Endodermal cell (in vitro differentiated cells): ENCODE results near the gene CTNNA2. TPM values are rescaled to one million over a fixed set of nuclear protein-coding genes. Genes with fewer than 3 reads are reported as not detected.

Source experiments
- DNase-seq: peaks from one replicate; pipeline ENCODE4 v3.0.0-alpha.2; 2017
- H3K27ac ChIP-seq: 2 replicates; pipeline ENCODE4 v1.5.1; 2013; ENCODE audit warnings: mild to moderate bottlenecking, low read depth, low read length, moderate library complexity
- H3K27me3 ChIP-seq: 2 replicates; pipeline ENCODE4 v1.6.1; 2013; ENCODE audit warnings: mild to moderate bottlenecking, low read length, moderate library complexity; ENCODE audit not compliant: insufficient read depth, control insufficient read depth, poor library complexity, severe bottlenecking
- H3K36me3 ChIP-seq: 2 replicates; pipeline ENCODE4 v1.7.0; 2013; ENCODE audit warnings: mild to moderate bottlenecking, low read length, moderate library complexity; ENCODE audit not compliant: control insufficient read depth, insufficient read depth
- H3K4me1 ChIP-seq: one replicate; pipeline ENCODE4 v1.7.0; 2013; ENCODE audit warnings: low read length; ENCODE audit not compliant: control insufficient read depth, insufficient read depth
- H3K4me3 ChIP-seq: 2 replicates; pipeline ENCODE4 v1.5.1; 2013; ENCODE audit warnings: mild to moderate bottlenecking, low read length, moderate library complexity
- H3K9ac ChIP-seq: 2 replicates; pipeline ENCODE4 v1.6.1; 2013; ENCODE audit warnings: mild to moderate bottlenecking, low read length, moderate library complexity; ENCODE audit not compliant: poor library complexity, severe bottlenecking; ENCODE audit errors: extremely low read depth
- H3K9me3 ChIP-seq: 2 replicates; pipeline ENCODE4 v1.6.1; 2013; ENCODE audit warnings: mild to moderate bottlenecking, low read length, moderate library complexity; ENCODE audit not compliant: control insufficient read depth
- H3K27ac Mint-ChIP-seq: 2 replicates; pipeline ENCODE4 v1.8.0; 2020; ENCODE audit warnings: mixed read lengths
- H3K27me3 Mint-ChIP-seq: 2 replicates; pipeline ENCODE4 v1.8.0; 2021; ENCODE audit warnings: mild to moderate bottlenecking, mixed read lengths; ENCODE audit not compliant: insufficient read depth
- H3K36me3 Mint-ChIP-seq: 2 replicates; pipeline ENCODE4 v1.8.0; 2020; ENCODE audit warnings: low read depth, mixed read lengths
- H3K4me1 Mint-ChIP-seq: 2 replicates; pipeline ENCODE4 v1.8.0; 2020; ENCODE audit warnings: mixed read lengths
- H3K4me3 Mint-ChIP-seq: 2 replicates; pipeline ENCODE4 v1.8.0; 2020; ENCODE audit warnings: mild to moderate bottlenecking, moderate library complexity, mixed read lengths
- H3K9me3 Mint-ChIP-seq: 2 replicates; pipeline ENCODE4 v1.8.0; 2020; ENCODE audit warnings: mild to moderate bottlenecking, mixed read lengths
- WGBS, 2 experiments: methylation state at CpG; one replicate each; pipeline versions ENCODE4 v1.1.5 to v1.1.7; 2013; ENCODE audit warnings: missing lambda C conversion rate in 2 of 2, mixed read lengths in 1 of 2; ENCODE audit not compliant: insufficient coverage in 1 of 2, insufficient read length in 1 of 2; 5-methylcytosine and 5-hydroxymethylcytosine counted together
- total RNA-seq, 2 donors: library from RNA; stranded (reverse); fragmentation: NEBNext Ultra II Directional in 1 of 2; extraction: Animal tissue kit (Norgen Biotek cat#: 25700) in 1 of 2; gene quantifications; 2 replicates in 1 of 2; 3 replicates in 1 of 2; pipeline ENCODE4 v1.2.1, GENCODE V29; 2021
- TF ChIP-seq, protein P1 (sequence below): fragments of 200-600 bp; sonication (generic); conservative IDR thresholded peaks from 2 replicates; pipeline ENCODE4 v1.5.0; 2021; ENCODE audit warnings: antibody characterized with exemption, mild to moderate bottlenecking

CTNNA2 gene
- total RNA-seq, 2 donors from 2014 or later = 7.7 to 9.8 TPM

DNA sequence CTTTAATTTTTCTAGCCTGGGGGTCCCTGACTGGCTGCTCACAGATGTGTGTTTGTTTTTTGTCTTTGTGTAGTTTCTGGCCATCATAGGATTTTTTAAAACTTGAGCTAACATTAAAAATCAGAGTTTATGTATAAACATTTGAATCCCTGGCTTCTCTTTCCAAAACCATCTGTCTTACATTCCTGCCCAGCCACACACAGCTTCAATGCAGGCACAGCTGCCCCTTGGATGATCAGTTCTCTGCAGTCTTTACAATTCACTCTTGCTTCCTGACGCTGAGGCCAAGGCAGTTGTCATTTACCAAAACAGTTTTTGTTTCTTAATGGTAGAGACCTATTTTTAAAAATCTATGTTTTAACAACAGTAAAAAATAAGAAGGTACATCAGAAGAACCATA, 960.9 kb downstream of the CTNNA2 start:
- H3K9me3 Mint-ChIP-seq = peaks cover 27% of the 10 kb centered on the region
- no peaks in the 10 kb centered on the region for H3K27me3 Mint-ChIP-seq
- H3K27ac Mint-ChIP-seq = no peak overlapping the region
- no peaks in the 10 kb centered on the region for H3K36me3 ChIP-seq
- peaks cover 4% of the 10 kb centered on the region for H3K36me3 Mint-ChIP-seq
- H3K27me3 ChIP-seq = no peaks in the 10 kb centered on the region
- no peak overlapping the region for H3K9ac ChIP-seq
- H3K4me3 ChIP-seq = no peak overlapping the region
- peaks cover 17% of the 10 kb centered on the region for H3K9me3 ChIP-seq
- no peaks in the 10 kb centered on the region for H3K4me1 Mint-ChIP-seq
- TF ChIP-seq, protein P1, sequence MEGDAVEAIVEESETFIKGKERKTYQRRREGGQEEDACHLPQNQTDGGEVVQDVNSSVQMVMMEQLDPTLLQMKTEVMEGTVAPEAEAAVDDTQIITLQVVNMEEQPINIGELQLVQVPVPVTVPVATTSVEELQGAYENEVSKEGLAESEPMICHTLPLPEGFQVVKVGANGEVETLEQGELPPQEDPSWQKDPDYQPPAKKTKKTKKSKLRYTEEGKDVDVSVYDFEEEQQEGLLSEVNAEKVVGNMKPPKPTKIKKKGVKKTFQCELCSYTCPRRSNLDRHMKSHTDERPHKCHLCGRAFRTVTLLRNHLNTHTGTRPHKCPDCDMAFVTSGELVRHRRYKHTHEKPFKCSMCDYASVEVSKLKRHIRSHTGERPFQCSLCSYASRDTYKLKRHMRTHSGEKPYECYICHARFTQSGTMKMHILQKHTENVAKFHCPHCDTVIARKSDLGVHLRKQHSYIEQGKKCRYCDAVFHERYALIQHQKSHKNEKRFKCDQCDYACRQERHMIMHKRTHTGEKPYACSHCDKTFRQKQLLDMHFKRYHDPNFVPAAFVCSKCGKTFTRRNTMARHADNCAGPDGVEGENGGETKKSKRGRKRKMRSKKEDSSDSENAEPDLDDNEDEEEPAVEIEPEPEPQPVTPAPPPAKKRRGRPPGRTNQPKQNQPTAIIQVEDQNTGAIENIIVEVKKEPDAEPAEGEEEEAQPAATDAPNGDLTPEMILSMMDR = no peak
- H3K4me1 ChIP-seq = no peaks in the 10 kb centered on the region
- H3K4me3 Mint-ChIP-seq = no peak overlapping the region
- DNase-seq = no peak
- H3K27ac ChIP-seq = no peak overlapping the region
- 100% methylated on average over 1 of the region's 1 CpG; no CpG with 5 or more reads in 1 of the 2 experiments for WGBS, 2 experiments

DNA sequence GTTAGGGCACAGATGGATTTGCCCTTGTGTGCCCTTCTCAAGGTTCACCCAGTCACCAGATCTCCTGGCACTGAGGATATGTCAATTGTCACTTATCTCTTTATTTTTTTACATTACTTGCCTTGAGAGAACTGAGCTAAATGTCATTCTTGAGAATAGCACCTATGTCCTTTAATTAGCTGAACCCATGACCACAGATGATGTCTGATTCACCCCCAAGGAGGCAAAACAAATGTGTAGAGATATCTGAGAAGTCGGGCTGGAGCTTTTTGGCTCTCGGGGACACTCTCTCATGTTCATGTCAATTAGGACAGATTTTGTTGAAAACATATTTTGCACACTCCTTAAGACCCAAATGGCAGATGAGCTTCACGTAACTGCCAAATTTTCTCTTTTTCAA, 963.1 kb downstream of the CTNNA2 start:
- TF ChIP-seq, protein P1 = no peak
- Histone ChIP-seq H3K36me3 (no peaks in the 10 kb centered on the region), H3K9ac (no peak overlapping the region), H3K27me3 (no peaks in the 10 kb centered on the region), H3K27ac (no peak overlapping the region), H3K9me3 (peaks cover 7% of the 10 kb centered on the region), H3K4me3 (no peak overlapping the region), H3K4me1 (no peaks in the 10 kb centered on the region)
- Mint-ChIP-seq H3K36me3 (no peaks in the 10 kb centered on the region), H3K27ac (no peak overlapping the region), H3K4me3 (no peak overlapping the region), H3K9me3 (peaks cover 12% of the 10 kb centered on the region), H3K27me3 (no peaks in the 10 kb centered on the region), H3K4me1 (no peaks in the 10 kb centered on the region)
- WGBS, 2 experiments = 87 to 89% methylated on average over 3 of the region's 3 CpGs
- no peak for DNase-seq

DNA sequence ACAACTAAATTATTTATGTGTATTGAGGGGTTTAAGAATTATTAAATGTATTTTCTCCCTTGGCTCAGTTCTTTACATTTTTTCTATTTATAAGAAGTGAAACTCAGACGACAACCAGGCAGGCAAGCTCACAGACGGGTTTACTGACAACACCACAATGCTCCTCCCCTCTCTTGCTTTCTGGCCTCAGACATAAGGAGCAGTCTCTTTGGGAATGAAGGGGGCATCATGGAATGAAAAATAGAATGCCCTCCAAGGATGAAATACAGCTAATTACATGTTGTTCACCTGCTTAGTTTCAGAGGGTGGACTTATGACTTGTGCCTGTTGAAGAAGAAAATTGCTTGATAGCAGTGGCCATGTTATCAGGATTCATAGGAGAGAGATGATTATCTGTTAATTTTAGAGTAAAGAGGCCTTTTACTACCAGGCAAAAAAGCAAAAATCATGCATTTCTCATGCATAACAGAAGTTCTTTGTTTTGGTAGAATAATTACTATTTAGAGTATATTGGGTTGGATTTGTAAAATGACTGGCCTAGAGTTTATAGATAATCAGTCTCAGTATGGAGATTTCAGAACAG, 963.8 kb downstream of the CTNNA2 start:
- no peaks in the 10 kb centered on the region for H3K27me3 Mint-ChIP-seq

More for the DNA sequence above, 963.8 kb downstream of the CTNNA2 start:
- Histone ChIP-seq H3K4me1 (no peaks in the 10 kb centered on the region), H3K9me3 (peaks cover under 1% of the 10 kb centered on the region), H3K9ac (no peak overlapping the region), H3K27me3 (no peaks in the 10 kb centered on the region), H3K4me3 (no peak overlapping the region), H3K36me3 (no peaks in the 10 kb centered on the region), H3K27ac (no peak overlapping the region)
- Mint-ChIP-seq H3K9me3 (peaks cover 6% of the 10 kb centered on the region), H3K4me3 (no peak overlapping the region), H3K4me1 (no peaks in the 10 kb centered on the region), H3K27ac (no peak overlapping the region), H3K36me3 (no peaks in the 10 kb centered on the region)
- TF ChIP-seq, protein P1 = no peak
- no peak for DNase-seq
- 87% methylated on average over 2 of the region's 2 CpGs; no CpG with 5 or more reads in 1 of the 2 experiments for WGBS, 2 experiments
